ENCODE measurements around the gene RNF223. TPM values are rescaled to one million over a fixed set of nuclear protein-coding genes. Genes with fewer than 3 reads are reported as not detected.

Gene RNF223
- total RNA-seq (2022; extraction: Qiagen RNA extraction; ENCODE audit: low read depth) = 0.16 to 0.67 TPM (median 0.27 TPM) in 5 replicates

DNA sequence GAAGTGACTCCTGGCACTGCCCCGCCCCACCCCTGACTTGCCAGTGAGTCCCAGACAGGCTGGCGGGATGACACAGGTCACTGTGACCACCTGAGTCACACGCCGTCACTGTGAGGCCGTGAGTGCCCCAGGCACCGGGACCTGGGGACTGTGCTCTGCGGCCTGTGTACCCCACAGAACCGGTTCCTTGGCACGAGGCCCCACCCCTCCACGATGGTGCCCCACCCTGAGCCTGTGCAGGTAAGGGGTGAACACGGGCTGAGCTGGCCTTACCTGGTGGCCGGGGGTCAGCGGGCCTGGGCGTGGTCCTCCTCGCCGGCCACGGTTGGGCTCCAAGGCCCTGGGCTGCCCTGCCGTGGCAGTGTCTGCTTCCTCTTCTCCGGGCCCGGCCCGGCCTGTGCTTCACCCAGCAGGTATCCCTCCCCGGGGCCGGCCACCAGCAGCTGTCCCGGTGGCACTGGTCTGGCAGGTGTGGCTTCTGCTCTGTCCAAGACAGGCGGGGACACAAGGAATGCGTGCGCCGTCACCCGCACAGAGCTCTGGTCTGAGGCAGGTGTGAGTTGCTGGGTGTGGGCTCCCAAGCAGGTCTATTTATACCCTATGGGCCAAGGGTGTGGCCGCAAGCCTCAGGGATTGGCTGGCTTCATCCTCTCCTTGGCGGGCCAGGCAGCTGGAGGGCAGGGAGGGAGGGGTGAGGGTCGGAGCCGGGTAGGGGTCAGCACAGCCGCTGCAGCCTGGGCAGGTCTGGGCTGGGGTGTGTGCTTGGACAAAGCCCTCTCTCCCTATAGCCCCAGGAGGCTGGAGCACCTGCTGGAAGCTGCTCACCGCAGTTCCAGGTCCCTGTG, at the start of gene RNF223:
Gene RNF223, minus strand, starts transcription at position 564 of the 845 bp plus-strand sequence. CDS start 1,740 bp downstream, outside the sequence.

DNA sequence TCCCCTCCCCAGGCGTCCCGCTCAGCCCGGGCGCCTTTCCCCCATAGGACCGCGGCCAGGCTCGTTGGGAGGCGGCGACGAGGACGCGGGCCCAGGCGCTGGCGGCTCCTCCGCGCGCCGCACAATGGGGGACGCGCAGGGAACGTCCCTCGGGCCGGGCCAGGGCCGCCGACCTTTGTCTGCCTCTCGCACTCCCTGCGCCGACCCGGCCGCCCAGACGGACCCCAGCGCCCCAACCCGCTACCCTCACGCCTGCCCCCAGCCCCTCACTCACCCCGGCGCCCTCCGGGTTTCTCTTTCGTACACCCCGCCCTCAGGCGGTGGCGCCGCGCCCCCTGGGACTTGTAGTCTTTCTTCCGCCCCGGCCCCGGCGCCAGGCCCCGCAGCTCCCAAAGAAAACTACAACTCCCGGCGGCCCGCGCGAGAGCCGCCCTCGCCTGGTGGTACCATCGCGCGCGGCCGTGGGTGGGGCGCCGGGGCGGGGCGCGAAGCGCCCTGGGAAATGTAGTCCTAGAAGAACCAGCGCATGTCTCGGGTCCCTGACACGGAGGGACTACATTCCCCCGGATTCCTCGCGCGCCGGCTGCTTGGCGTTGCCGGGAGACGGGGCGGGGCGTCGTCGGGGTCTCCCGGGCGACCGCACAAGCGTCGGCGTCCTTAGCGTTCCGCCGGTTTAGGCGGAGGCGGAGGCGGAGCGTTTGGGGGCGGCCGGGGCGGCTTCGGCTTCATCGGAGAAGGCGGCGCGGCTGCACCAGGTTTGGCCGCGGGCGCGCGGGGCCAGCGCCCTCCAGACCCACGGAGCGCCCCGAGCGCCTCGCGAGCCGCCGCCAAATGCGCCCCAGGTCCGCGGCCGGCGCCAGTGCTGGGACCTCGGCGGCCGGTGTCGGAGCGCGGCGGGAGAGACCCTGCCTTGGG, 41.9 kb upstream of the RNF223 start, which contains the start of gene C1orf159:
Gene C1orf159, minus strand, starts transcription at position 304 of the 915 bp plus-strand sequence. CDS start 24,546 bp downstream, outside the sequence.

Other genes starting within 250 kb of the RNF223 start
- 11.9 to 38.0 TPM (median 31.7 TPM) in 5 replicates for gene SAMD11, start 150.4 kb downstream of the RNF223 start, total RNA-seq (2022; extraction: Qiagen RNA extraction; ENCODE audit: low read depth)
- gene NOC2L, start 115.0 kb downstream of the RNF223 start, total RNA-seq (2022; extraction: Qiagen RNA extraction; ENCODE audit: low read depth) = 58.6 to 92.3 TPM (median 90.0 TPM) in 5 replicates
- gene KLHL17, start 113.7 kb downstream of the RNF223 start, total RNA-seq (2022; extraction: Qiagen RNA extraction; ENCODE audit: low read depth) = 5.7 to 22.4 TPM (median 16.8 TPM) in 5 replicates
- 4.0 to 6.6 TPM (median 5.4 TPM) in 5 replicates for gene PLEKHN1, start 107.8 kb downstream of the RNF223 start, total RNA-seq (2022; extraction: Qiagen RNA extraction; ENCODE audit: low read depth)
- 0.06 to 0.36 TPM (median 0.11 TPM) in 4 of 5 replicates, not detected in the other for gene PERM1, start 92.2 kb downstream of the RNF223 start, total RNA-seq (2022; extraction: Qiagen RNA extraction; ENCODE audit: low read depth)
- 20.9 to 80.4 TPM (median 64.7 TPM) in 5 replicates for gene HES4, start 74.2 kb downstream of the RNF223 start, total RNA-seq (2022; extraction: Qiagen RNA extraction; ENCODE audit: low read depth)
- 14.3 to 25.1 TPM (median 18.9 TPM) in 5 replicates for gene ISG15, start 60.8 kb downstream of the RNF223 start, total RNA-seq (2022; extraction: Qiagen RNA extraction; ENCODE audit: low read depth)
- 50.6 to 136 TPM (median 124 TPM) in 5 replicates for gene AGRN, start 54.2 kb downstream of the RNF223 start, total RNA-seq (2022; extraction: Qiagen RNA extraction; ENCODE audit: low read depth)
- gene C1orf159, start 41.8 kb upstream of the RNF223 start, total RNA-seq (2022; extraction: Qiagen RNA extraction; ENCODE audit: low read depth) = 6.7 to 16.7 TPM (median 13.8 TPM) in 5 replicates
- not detected in 5 replicates for gene TTLL10, start 99.6 kb upstream of the RNF223 start, total RNA-seq (2022; extraction: Qiagen RNA extraction; ENCODE audit: low read depth)
- 0.35 TPM in 1 of 5 replicates, not detected in the others for gene TNFRSF18, start 132.3 kb upstream of the RNF223 start, total RNA-seq (2022; extraction: Qiagen RNA extraction; ENCODE audit: low read depth)
- 0.20 to 0.23 TPM in 2 of 5 replicates, not detected in the others for gene TNFRSF4, start 139.8 kb upstream of the RNF223 start, total RNA-seq (2022; extraction: Qiagen RNA extraction; ENCODE audit: low read depth)
- 84.0 to 148 TPM (median 137 TPM) in 5 replicates for gene SDF4, start 157.7 kb upstream of the RNF223 start, total RNA-seq (2022; extraction: Qiagen RNA extraction; ENCODE audit: low read depth)
- 8.9 to 24.1 TPM (median 21.8 TPM) in 5 replicates for gene B3GALT6, start 157.9 kb upstream of the RNF223 start, total RNA-seq (2022; extraction: Qiagen RNA extraction; ENCODE audit: low read depth)
- 1.2 to 2.6 TPM (median 2.0 TPM) in 4 of 5 replicates, not detected in the other for gene C1QTNF12, start 172.4 kb upstream of the RNF223 start, total RNA-seq (2022; extraction: Qiagen RNA extraction; ENCODE audit: low read depth)
- gene UBE2J2, start 199.5 kb upstream of the RNF223 start, total RNA-seq (2022; extraction: Qiagen RNA extraction; ENCODE audit: low read depth) = 38.1 to 48.8 TPM (median 48.1 TPM) in 5 replicates
- gene SCNN1D, start 206.1 kb upstream of the RNF223 start, total RNA-seq (2022; extraction: Qiagen RNA extraction; ENCODE audit: low read depth) = 0.88 to 1.5 TPM (median 1.2 TPM) in 5 replicates
- gene ACAP3, start 233.6 kb upstream of the RNF223 start, total RNA-seq (2022; extraction: Qiagen RNA extraction; ENCODE audit: low read depth) = 5.3 to 22.8 TPM (median 18.9 TPM) in 5 replicates
- 13.1 to 28.9 TPM (median 26.2 TPM) in 5 replicates for gene PUSL1, start 234.3 kb upstream of the RNF223 start, total RNA-seq (2022; extraction: Qiagen RNA extraction; ENCODE audit: low read depth)